ENCODE data around the gene TMEM259.

The TMEM259 gene

DNA sequence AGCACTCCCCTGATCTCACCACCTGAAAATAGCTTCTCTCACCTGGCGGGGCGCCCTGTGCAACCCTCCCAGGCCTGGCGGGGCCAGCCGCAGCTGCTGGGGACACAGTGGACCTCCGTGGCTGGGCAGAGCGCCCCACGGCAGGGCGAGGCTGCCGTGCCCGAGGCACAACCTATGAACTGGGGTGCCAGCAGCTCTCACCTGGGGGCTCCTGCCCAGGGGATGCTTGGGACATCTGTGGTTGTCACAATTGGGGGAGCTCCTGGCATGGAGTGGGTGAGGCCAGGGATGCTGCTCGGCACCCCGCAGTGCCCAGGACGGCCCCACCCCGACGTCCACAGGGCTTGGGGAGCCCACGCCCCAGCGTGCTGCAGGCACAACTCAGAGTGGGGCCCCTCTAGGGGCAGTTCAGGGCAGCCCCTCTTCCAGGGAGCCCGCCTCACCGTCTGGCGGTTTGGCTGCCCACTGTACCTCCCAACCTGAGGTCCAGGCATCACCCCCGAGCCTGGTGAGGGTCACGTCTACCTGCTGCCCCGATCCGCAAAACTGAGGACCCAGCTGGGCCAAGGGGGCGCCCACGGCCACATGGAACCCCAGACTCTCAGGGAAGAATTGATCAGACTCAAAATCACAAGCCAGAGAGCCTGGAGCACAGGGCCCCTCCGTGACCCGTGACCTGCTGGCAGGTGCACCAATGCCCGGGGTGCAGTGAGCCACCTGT, 5.7 kb downstream of the TMEM259 start:
- DNase-seq = no peak

DNA sequence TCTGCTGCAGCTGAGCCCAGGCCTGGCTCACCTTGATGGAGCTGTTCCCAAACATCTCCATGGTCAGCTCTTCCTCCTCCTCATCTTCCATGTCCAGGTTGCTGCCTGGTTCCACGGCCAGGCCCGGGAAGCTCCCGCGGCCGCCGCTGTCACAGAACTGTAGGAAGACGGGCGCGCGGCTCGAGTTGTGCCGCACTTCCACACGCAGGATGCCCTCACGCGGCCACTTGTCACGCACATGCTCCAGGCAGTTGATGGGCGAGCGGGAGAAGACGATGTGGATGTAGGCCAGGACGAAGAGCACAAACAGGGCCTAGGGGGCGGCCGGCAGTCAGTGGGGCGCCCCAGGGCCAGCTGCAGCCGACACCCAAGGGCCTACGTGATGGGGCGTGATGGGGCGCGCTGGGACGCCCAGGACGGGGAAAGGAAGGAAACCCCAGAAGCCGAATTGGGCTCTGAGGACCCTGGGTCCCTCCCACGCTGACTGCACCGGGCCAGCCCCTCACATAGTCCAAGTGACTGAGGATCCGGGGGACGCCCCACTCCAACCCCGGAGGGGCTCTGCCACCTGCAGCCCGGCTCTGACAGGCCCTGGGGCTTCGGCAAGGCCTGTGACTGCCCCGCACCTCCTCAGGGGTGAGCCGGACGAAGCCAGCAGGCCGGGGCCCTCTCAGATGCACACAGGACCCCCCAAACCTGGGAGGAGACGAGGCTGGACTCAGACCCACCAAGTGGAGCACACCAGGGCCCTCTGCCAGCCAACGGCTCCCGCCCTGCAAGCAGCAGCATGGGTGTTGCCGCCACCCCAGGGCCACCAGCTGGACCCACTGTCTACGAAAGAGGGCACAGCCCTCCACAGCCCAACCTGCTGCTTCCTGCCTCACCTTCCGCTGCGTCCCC, 6.5 kb downstream of the TMEM259 start:
- no peak for DNase-seq

DNA sequence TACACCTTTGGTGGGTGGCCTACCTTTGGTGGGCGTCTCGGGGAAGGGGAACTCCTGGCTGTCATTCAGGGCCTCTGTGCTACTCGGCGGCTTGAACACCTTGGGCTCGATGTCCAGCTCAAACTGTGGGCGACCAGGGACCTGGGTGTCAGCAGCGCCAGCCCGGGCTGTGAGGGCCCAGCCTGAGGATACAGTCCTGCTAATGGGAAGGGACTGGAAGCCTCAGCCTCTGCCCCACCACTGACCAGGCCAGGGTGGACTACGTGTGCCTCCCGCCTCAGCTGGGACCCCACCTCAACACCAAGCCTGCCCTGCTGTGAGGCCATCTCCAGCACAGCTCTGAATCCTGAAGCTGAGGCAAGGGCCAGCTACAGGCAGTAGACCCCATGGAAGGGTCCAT, 7.7 kb downstream of the TMEM259 start:
- no peak for DNase-seq

DNA sequence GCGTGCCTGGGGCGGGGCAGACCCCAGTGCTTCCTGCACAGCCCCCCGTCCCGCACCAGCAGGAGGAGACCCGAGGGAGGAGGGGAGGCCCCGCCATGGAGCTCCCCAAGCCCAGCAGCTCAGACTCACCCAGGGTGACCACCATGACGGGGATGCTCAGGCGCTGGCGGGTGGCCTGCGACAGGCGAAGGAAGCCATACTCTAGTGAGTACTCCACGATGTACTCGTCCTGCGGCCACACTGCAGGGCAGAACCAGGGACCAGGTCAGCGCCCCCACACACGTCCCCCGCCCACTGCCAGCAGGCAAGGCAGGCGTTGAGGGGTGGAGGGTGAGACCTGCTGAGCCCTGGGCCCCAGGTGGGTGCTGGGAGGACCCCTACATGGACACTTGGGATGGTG, 8.6 kb downstream of the TMEM259 start:
- no peak for DNase-seq

DNA sequence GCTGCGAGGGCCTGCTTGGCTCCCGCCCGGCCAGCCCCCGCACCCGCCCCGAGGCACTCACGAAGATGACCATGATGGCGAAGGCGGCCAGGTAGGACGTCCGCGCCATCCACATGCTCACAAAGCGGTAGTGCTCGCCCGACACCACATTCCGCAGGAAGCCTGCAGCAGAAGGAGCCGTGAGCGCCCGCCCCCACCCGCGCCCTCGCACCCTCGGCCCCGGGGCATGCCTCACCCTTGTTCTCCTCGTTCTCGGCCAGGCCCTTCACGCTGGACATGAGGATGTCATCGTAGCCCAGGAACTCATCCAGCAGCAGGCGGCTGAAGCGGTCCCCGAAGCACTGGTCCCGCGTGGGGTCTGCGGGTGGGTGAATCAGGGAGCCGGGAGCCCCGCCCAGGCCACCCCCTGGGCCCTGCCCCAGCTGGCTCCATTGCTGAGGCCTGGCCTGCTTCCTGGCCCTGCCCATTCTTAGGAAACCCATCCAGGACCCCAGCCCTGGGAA, 9.0 kb downstream of the TMEM259 start:
- DNase-seq = no peak

DNA sequence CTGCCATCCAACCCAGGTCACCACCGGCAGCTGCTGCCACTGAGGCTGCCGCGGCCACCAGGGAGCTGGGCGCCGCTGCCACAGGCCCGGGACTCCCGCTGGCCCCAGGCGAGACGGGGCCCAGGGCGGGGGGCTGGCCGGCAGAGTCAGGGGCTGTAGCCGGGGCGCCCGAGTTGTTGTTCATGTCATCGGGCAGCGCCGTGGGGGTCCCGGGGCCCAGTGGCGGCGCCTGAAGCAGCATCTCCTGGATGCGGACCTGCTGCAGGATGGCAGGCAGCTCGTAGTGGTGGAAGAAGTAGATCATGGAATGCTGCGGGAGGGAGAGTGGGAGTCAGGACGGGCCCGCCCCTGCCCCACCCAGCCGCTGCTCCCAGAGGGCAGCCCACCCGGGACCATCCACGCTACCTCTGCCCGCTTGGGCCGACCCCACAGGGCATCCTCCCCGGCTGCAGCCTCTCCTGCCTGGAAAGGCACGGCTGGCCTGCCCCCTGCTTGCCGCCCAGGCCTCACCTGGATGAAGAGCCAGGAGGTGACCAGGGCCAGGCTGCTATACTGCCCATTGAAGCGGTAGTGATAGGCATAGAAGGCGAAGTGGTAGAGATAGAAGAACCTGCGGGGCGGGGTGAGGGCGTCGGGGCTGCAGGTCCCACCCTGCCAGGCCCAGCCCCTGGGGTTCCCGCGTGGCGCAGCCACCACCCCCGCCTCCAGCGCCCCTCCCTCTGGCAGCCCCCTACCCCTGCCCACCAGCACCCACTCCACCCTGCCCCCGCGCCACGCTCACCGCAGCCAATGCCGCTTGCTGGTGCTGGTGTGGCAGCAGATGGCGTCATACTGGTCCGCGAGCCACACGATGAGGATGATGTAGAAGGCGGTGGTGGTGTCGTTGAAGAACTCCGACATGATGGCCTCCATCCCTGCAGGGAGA, 10.1 kb downstream of the TMEM259 start:
- no peak for DNase-seq

DNA sequence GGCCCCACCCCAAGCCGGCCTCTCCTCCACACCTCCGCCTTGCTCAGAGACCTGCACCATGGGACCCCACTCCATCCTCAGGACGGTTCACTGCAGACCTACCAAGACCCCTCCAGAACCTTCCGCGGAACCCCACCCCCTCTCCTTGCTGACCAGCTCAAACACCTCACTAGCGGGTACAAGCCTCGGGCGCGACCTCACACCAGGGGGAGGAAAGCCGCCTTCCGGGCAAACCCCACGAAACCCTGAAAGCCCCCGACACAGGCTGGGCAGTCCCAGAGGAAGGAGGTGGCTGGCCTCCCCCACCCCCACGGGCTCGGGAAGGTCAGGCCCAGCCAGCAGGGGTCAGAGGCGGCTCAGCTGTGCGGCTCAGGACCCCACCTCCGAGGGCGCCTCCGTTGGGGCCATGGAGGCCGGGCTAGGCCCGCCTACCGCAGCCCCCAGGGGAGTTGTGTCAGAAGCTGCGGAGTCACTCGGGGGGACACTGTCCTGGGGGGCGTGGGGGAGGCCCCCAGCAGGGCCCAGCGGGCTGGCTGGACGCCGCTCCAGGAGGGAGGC, 10.9 kb downstream of the TMEM259 start:
- no peak for DNase-seq

DNA sequence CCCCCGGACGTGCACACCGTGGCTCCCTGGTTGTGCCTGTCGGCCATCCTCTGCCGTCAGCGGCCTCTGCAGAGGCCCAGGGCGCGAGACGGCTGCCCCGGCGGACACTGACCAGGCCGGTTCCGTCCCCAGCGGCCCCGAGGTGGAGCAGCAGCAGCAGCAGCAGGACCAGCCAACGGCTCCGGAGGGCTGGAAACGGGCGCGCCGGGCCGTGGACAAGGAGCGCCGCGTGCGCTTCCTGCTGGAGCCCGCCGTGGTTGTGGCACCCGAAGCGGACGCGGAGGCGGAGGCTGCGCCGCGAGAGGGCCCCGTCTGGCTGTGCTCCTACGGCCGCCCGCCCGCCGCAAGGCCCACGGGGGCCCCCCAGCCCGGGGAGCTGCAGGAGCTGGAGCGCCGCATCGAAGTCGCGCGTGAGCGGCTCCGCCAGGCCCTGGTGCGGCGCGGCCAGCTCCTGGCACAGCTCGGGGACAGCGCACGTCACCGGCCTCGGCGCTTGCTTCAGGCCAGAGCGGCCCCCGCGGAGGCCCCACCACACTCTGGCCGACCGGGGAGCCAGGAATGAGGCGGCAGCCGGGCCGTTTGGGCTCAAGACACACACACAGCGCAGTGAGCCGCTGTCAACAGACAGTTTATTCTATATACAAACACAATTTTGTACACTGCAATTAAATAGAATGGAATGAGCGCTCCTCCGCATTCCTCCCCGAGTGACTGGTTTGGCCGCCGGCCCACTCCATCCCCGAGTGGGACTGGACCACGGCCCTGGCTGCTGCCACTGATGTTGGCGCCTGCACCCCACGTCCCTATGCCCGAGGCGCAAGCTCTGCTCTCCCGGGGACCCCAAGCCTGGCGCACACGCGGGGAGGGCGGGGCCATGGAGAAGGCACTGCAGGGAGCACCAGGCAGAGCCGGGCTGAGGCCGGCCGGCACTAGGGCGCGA, 11.6 kb downstream of the TMEM259 start:
- DNase-seq = no peak

DNA sequence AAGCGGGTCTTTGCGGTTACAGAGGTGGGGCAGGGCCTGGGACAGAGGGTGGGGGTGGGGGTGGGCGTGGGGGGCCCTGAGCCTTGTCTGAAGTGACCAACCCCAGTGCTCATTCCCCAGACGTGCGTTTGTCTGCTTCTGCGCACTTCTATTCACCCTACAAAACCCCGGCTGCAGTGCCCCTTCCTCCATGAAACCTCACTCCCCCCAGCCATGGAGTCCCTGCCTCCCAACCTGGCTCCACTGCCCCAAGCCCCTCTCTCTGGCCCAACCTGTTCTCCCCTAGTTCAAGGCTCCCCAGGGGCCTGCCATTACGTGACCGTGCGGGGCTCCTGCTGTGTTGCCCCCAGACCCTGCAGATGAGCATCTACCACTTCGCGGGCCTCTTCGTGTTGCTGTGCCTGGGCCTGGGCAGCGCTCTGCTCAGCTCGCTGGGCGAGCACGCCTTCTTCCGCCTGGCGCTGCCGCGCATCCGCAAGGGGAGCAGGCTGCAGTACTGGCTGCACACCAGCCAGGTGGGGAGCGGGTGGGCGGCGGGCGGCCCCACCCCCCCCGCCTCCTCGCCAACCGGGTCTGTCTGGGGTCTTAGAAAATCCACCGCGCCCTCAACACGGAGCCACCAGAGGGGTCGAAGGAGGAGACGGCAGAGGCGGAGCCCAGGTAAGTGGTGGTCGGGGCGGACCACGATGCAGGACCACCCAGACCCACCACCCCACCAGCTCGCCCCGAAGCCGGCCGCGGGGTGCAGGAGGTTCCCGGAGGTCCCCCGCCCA, 12.5 kb downstream of the TMEM259 start:
- no peak for DNase-seq

DNA sequence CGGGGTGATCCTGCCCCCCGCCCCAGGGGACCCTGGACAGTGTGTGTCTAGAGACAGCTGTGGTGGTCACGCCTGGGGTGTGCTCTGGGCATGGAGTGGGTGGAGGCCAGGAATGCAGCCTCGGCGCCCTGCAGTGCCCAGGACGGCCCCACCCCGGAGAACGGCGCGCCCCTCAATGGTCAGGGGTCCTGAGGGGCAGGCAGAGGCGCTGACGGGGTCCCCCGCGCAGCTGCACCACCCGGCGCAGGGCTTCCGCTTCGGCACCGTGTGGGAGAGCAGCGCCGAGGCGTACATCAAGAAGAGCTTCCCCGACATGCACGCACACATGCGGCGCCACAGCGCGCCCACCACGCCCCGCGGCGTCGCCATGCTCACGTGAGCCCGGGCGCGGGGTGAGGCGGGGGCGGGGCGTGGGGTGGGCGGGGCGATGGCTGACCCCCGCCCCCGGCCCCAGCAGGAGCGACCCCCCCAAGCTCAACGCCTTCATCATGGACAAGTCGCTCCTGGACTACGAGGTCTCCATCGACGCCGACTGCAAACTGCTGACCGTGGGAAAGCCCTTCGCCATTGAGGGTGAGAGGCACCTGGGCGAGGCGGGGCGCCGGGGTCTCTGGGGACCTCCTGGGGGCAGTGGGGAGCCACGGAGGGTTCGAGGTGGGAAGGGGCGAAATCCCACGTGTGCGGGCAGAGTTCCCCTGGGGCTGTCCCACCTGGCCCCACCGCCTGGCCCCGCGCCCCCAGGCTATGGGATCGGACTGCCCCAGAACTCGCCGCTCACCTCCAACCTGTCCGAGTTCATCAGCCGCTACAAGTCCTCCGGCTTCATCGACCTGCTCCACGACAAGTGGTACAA, 13.3 kb downstream of the TMEM259 start:
- DNase-seq = no peak

DNA sequence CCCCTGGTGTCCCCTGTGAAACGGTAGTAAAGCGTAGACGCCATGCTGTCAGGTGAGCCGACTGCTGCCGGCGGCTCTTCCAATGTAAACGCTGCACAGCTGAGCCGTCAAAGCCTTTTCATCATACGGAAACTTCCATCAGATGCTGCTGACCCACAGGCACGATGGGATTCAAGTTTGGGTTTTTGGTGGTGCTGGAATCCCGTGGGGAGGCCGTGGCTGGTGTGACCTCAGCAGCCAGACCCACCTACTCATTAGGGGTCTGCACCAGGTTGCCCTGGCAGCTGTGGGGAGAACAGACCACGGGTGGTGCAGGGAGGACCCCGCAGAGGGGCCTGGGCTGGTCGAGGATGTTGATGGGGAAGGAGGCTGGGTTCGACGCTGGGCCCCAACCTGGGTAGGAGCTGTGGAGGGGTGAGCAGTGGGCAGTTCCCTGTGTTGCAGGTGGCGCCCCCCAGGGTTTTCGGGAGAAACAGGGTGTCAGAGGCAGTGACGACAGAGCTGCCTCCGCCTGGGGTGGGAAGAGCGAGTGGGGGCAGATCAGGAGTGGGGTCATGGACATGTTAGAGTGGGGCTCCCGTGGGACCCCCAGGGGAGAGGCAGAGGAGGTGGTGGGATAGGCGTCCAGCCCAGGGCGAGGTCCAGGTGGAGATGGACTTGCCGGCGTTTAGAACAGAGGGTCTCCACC, 14.1 kb downstream of the TMEM259 start:
- DNase-seq = no peak

DNA sequence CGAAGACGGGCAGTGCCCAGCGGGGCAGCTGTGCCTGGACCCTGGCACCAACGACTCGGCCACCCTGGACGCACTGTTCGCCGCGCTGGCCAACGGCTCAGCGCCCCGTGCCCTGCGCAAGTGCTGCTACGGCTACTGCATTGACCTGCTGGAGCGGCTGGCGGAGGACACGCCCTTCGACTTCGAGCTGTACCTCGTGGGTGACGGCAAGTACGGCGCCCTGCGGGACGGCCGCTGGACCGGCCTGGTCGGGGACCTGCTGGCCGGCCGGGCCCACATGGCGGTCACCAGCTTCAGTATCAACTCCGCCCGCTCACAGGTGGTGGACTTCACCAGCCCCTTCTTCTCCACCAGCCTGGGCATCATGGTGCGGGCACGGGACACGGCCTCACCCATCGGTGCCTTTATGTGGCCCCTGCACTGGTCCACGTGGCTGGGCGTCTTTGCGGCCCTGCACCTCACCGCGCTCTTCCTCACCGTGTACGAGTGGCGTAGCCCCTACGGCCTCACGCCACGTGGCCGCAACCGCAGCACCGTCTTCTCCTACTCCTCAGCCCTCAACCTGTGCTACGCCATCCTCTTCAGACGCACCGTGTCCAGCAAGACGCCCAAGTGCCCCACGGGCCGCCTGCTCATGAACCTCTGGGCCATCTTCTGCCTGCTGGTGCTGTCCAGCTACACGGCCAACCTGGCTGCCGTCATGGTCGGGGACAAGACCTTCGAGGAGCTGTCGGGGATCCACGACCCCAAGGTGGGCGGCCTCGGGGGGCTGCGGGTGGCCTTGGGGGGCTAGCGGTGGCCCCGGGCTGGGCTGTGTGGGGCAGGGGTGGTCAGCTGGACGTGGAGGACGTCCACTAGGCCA, 15.9 kb downstream of the TMEM259 start:
- DNase-seq = no peak

DNA sequence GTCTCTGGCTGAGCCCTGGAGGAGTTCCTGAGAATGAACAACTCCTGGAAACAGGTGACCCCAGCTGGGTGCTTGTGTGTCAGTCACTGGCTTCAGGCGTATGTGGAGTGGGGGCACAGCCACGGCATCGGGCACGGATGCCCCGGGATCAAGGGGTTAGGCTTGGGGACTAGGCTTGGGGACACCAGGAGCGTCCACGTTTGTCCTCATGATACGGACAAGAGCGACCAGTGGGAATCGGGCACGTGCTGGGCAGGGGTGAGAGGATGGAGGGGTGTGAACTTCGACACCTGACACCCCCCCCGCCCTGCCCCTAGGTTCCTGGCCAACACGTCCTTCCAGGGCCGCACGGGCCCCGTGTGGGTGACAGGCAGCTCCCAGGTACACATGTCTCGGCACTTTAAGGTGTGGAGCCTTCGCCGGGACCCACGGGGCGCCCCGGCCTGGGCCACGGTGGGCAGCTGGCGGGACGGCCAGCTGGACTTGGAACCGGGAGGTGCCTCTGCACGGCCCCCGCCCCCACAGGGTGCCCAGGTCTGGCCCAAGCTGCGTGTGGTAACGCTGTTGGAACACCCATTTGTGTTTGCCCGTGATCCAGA, 16.6 kb downstream of the TMEM259 start:
- DNase-seq = no peak

DNA sequence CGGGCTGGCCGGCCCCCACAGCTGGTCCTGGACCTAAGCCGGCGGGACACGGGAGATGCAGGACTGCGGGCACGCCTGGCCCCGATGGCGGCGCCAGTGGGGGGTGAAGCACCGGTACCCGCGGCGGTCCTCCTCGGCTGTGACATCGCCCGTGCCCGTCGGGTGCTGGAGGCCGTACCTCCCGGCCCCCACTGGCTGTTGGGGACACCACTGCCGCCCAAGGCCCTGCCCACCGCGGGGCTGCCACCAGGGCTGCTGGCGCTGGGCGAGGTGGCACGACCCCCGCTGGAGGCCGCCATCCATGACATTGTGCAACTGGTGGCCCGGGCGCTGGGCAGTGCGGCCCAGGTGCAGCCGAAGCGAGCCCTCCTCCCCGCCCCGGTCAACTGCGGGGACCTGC, 17.6 kb downstream of the TMEM259 start:
- no peak for DNase-seq

DNA sequence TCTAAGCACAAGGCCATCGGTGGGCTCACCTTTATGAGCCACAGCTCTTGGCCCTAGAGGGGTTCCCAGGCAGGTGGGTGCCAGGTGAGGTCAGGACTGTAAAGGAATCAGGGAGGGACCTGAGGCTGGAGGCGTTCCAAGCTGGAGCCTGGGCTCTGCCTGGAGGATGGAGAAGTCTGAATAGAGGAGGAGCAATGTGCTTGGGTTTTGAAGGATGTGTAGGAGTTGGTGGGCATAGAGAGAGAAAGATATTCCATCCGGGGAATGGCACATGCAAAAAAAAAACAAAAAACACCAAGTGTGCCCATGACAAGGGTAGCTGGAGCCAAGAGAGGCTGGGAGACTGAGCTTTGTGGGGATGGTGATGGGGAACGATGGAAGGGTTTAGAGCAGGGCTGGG, 18.3 kb downstream of the TMEM259 start:
- no peak for DNase-seq

DNA sequence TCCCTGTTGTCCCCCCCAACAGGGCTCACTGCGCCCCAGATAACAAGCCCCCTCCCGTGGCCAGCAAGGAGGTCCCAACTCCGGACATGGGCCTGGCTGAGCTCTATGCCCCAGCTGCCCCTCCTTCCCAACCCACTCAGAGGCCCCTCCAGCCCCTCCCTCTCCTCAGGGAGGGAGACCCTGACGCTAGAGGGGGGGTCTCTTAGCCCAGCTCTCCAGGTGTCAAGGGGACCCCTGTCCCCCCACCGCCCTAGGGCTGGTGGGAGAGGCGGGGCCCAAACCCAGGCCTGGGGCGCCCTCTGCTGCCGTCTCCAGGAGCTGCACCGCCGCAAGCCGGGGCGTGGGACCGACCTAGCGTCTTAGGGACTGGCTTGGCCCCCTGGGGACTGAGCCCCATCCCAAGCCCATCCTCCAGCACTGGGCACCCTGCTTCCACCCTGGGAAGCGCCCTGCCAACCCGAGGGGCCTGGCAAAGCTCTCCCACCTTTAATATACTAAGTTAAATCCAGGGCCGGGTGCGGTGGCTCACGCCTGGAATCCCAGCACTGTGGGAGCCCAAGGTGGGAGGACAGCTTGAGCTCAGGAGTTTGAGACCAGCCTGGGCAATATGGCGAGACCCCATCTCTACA, 19.3 kb downstream of the TMEM259 start:
- DNase-seq = no peak
